Activated CD4-positive, alpha-beta T cell treated with anti-CD3 and anti-CD28 coated beads, Interleukin-10, Interleukin-2, amounts not matched to agents 100 ng/mL and 50 ng/mL, durations not matched to agents 16 hours and 8 hours (primary cell): Measurements from ENCODE around the gene TRMT10B.
"Not testable (repeated sequence)": the region's sequence is repeated elsewhere in the genome, so short reads cannot be mapped to it uniquely, and the experiment has no call there.

Experiments
- DNase-seq: peaks from one replicate; pipeline ENCODE4 v3.0.0-alpha.2; 2020

Gene TRMT10B

GRCh38 chr9:37801959-37802711 lies 48.5 kb downstream of the TRMT10B start:
- DNase-seq: no peak

GRCh38 chr9:37806271-37806670 lies 52.7 kb downstream of the TRMT10B start:
- DNase-seq: no peak

GRCh38 chr9:37809676-37810075 lies 56.1 kb downstream of the TRMT10B start:
- DNase-seq: not testable (repeated sequence)

GRCh38 chr9:37811906-37812476 lies 58.4 kb downstream of the TRMT10B start:
- DNase-seq: no peak

GRCh38 chr9:37812773-37813379 lies 59.3 kb downstream of the TRMT10B start:
- no peak for DNase-seq

GRCh38 chr9:37818849-37819248 lies 65.2 kb downstream of the TRMT10B start:
- DNase-seq: no peak

GRCh38 chr9:37820142-37820541 lies 66.5 kb downstream of the TRMT10B start:
- no peak for DNase-seq

- not testable (repeated sequence) for DNase-seq
These were observed 71.6 kb downstream of the TRMT10B start for GRCh38 chr9:37825174-37825573.

- no peak for DNase-seq
These were observed 74.0 kb downstream of the TRMT10B start for GRCh38 chr9:37827483-37828165.
